ENCODE measurements around the gene GINM1. TPM values are rescaled to one million over a fixed set of nuclear protein-coding genes. Genes with fewer than 3 reads are reported as not detected.

GINM1 gene
- polyA plus RNA-seq, 1 donor from 2014 or later, result 28.4 TPM

- no peak for TF ChIP-seq SMC3 (conservative IDR thresholded peaks at IDR 0.05; ENCODE audit: poor library complexity)
- no peak for TF ChIP-seq MXI1 (conservative IDR thresholded peaks at IDR 0.05; ENCODE audit: poor library complexity, severe bottlenecking)
- no peak for TF ChIP-seq TAF1 (IDR thresholded peaks at IDR 0.05; ENCODE audit: low read depth)
- no peak for TF ChIP-seq POLR2AphosphoS5 (IDR thresholded peaks at IDR 0.05)
- no peak for TF ChIP-seq EP300 (conservative IDR thresholded peaks at IDR 0.05; ENCODE audit: poor library complexity, severe bottlenecking)
- TF ChIP-seq CTCF (IDR thresholded peaks at IDR 0.05; ENCODE audit: poor library complexity, severe bottlenecking), result no peak
- no peak for TF ChIP-seq EZH2 (IDR thresholded peaks at IDR 0.05; ENCODE audit: borderline replicate concordance, insufficient read depth, low read length, poor library complexity, severe bottlenecking)
- no peak for TF ChIP-seq REST (IDR thresholded peaks at IDR 0.05; ENCODE audit: borderline replicate concordance)
- TF ChIP-seq RAD21 (conservative IDR thresholded peaks at IDR 0.05), result no peak
- H3K27me3 ChIP-seq (ENCODE audit: insufficient read depth, low read depth, low read length), result no peaks in the 10 kb centered on the region
- no peak overlapping the region for H3K4me2 ChIP-seq (ENCODE audit: low read length)
- no peaks in the 10 kb centered on the region for H3K9me2 ChIP-seq (ENCODE audit: insufficient read depth, low read length)
- no peak overlapping the region for H3K4me3 ChIP-seq (ENCODE audit: low read length)
- H3K36me3 ChIP-seq (ENCODE audit: insufficient read depth, low read length), result no peaks in the 10 kb centered on the region
- no peaks in the 10 kb centered on the region for H4K20me1 ChIP-seq (ENCODE audit: insufficient read depth)
- H3K27ac ChIP-seq (ENCODE audit: low read length), result no peak overlapping the region
- no peaks in the 10 kb centered on the region for H3K9me3 ChIP-seq (ENCODE audit: low read length)
- H2AFZ ChIP-seq (ENCODE audit: low read depth, low read length), result no peak overlapping the region
- no peaks in the 10 kb centered on the region for H3K79me2 ChIP-seq (replicated peaks; ENCODE audit: insufficient read depth, low read length)
- H3K9ac ChIP-seq (ENCODE audit: low read length), result no peak overlapping the region
- H3F3A ChIP-seq (ENCODE audit: insufficient read depth, low read length, poor library complexity, severe bottlenecking), result no peaks in the 10 kb centered on the region
Measured at GRCh38 chr6:149627672-149628071, 61.5 kb downstream of the GINM1 start.

- no peaks in the 10 kb centered on the region for H4K20me1 ChIP-seq (ENCODE audit: insufficient read depth)
- no peaks in the 10 kb centered on the region for H3F3A ChIP-seq (ENCODE audit: insufficient read depth, low read length, poor library complexity, severe bottlenecking)
- no peaks in the 10 kb centered on the region for H3K27me3 ChIP-seq (ENCODE audit: insufficient read depth, low read depth, low read length)
- no peak overlapping the region for H3K4me3 ChIP-seq (ENCODE audit: low read length)
- no peak overlapping the region for H3K9ac ChIP-seq (ENCODE audit: low read length)
- no peaks in the 10 kb centered on the region for H3K36me3 ChIP-seq (ENCODE audit: insufficient read depth, low read length)
- no peak overlapping the region for H2AFZ ChIP-seq (ENCODE audit: low read depth, low read length)
- H3K9me3 ChIP-seq (ENCODE audit: low read length), result no peaks in the 10 kb centered on the region
- no peak overlapping the region for H3K27ac ChIP-seq (ENCODE audit: low read length)
- H3K79me2 ChIP-seq (replicated peaks; ENCODE audit: insufficient read depth, low read length), result no peaks in the 10 kb centered on the region
- H3K9me2 ChIP-seq (ENCODE audit: insufficient read depth, low read length), result no peaks in the 10 kb centered on the region
- no peak for TF ChIP-seq REST (IDR thresholded peaks at IDR 0.05; ENCODE audit: borderline replicate concordance)
- no peak for TF ChIP-seq EZH2 (IDR thresholded peaks at IDR 0.05; ENCODE audit: borderline replicate concordance, insufficient read depth, low read length, poor library complexity, severe bottlenecking)
- TF ChIP-seq POLR2AphosphoS5 (IDR thresholded peaks at IDR 0.05), result no peak
- TF ChIP-seq CTCF (IDR thresholded peaks at IDR 0.05; ENCODE audit: poor library complexity, severe bottlenecking), result no peak
- no peak for TF ChIP-seq SMC3 (conservative IDR thresholded peaks at IDR 0.05; ENCODE audit: poor library complexity)
- no peak for TF ChIP-seq EP300 (conservative IDR thresholded peaks at IDR 0.05; ENCODE audit: poor library complexity, severe bottlenecking)
- no peak for TF ChIP-seq MXI1 (conservative IDR thresholded peaks at IDR 0.05; ENCODE audit: poor library complexity, severe bottlenecking)
- no peak for TF ChIP-seq TAF1 (IDR thresholded peaks at IDR 0.05; ENCODE audit: low read depth)
- no peak for TF ChIP-seq RAD21 (conservative IDR thresholded peaks at IDR 0.05)
- no peak overlapping the region for H3K4me2 ChIP-seq (ENCODE audit: low read length)
Measured at GRCh38 chr6:149628875-149629510, 62.8 kb downstream of the GINM1 start.

Measured in neural cell (in vitro differentiated cells).